Stimulated activated effector memory CD8-positive, alpha-beta T cell treated with anti-CD3 and anti-CD28 coated beads, Interleukin-12 subunit alpha, Interleukin-12 subunit beta, amount 100 ng/mL, for 72 hours (primary cell): ENCODE measurements around the gene PIK3AP1.
A peak's percentile ranks its signal among the peaks of the same experiment; 100 is the strongest.
"Not testable (repeated sequence)": the region's sequence is repeated elsewhere in the genome, so short reads cannot be mapped to it uniquely, and the experiment has no call there.

ENCODE experiments used
- ATAC-seq: fragments of 150-1000 bp; cut with Tn5 transposase; 2 replicates; pipeline ENCODE4 v1.10.0; 2021
- DNase-seq, 2 donors: peaks; one replicate each; pipeline ENCODE4 v3.0.0; 2021 to 2022; ENCODE audit warnings: low spot score in 2 of 2
- H3K27ac Mint-ChIP-seq: one replicate; pipeline ENCODE4 v1.8.0; 2022; ENCODE audit warnings: mild to moderate bottlenecking, mixed read lengths
- H3K36me3 Mint-ChIP-seq: one replicate; pipeline ENCODE4 v1.8.0; 2022; ENCODE audit warnings: mild to moderate bottlenecking, mixed read lengths
- H3K4me1 Mint-ChIP-seq: one replicate; pipeline ENCODE4 v1.8.0; 2022; ENCODE audit warnings: mixed read lengths
- H3K4me3 Mint-ChIP-seq: one replicate; pipeline ENCODE4 v1.8.0; 2022; ENCODE audit warnings: mild to moderate bottlenecking, mixed read lengths
- H3K9me3 Mint-ChIP-seq: one replicate; pipeline ENCODE4 v1.8.0; 2022; ENCODE audit warnings: mixed read lengths

The PIK3AP1 gene

GRCh38 chr10:96720422-96721206 is at the start of gene PIK3AP1:
Gene PIK3AP1 (minus strand): TSS chr10:96720514. CDS start chr10:96720394, 120 bp downstream.
- Mint-ChIP-seq H3K9me3 (no peaks in the 10 kb centered on the region), H3K4me3 (peak within 1 kb of the TSS; percentile 100), H3K36me3 (peaks cover 12% of the 10 kb centered on the region), H3K27ac (peak within 1 kb of the TSS; percentile 97), H3K4me1 (peaks cover 55% of the 10 kb centered on the region)
- ATAC-seq (peak; percentile 84), DNase-seq (peak; percentile 58 to 78)

DNA sequence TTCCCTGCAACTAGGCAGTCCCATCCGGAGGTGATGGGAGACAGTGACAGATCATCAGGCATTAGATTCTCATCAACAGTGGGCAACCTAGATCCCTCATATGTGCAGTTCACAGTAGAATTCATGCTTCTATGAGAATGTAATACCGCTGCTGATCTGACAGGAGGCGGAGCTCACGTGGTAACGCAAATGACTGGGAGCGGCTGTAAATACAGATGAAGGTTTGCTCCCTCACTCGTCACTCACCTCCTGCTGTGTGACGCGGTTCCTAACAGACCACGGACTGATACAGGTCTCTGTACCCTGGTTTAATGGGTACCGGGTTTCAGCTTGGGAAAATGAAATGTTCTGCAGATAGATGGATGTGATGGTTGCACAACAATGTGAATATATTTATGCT is 47.8 kb upstream of the PIK3AP1 start:
- H3K27ac Mint-ChIP-seq, result no peak overlapping the region
- DNase-seq (no peak), ATAC-seq (no peak)
- no peak overlapping the region for H3K4me3 Mint-ChIP-seq
- peaks cover 6% of the 10 kb centered on the region for H3K4me1 Mint-ChIP-seq
- H3K9me3 Mint-ChIP-seq, result no peaks in the 10 kb centered on the region
- H3K36me3 Mint-ChIP-seq, result no peaks in the 10 kb centered on the region

- H3K9me3 Mint-ChIP-seq, result no peaks in the 10 kb centered on the region
- H3K4me3 Mint-ChIP-seq, result no peak overlapping the region
- DNase-seq, result no peak
- no peak overlapping the region for H3K27ac Mint-ChIP-seq
- no peaks in the 10 kb centered on the region for H3K36me3 Mint-ChIP-seq
- no peak for ATAC-seq
- H3K4me1 Mint-ChIP-seq, result peaks cover 6% of the 10 kb centered on the region
Observed at GRCh38 chr10:96767611-96768010, 47.3 kb upstream of the PIK3AP1 start.

GRCh38 chr10:96765406-96766240 is 45.3 kb upstream of the PIK3AP1 start:
- DNase-seq (peak; percentile 71 to 89), ATAC-seq (peak; percentile 92)
- peak overlapping the region; percentile 71 for H3K27ac Mint-ChIP-seq
- H3K4me3 Mint-ChIP-seq, result no peak overlapping the region
- no peaks in the 10 kb centered on the region for H3K9me3 Mint-ChIP-seq
- H3K36me3 Mint-ChIP-seq, result no peaks in the 10 kb centered on the region
- H3K4me1 Mint-ChIP-seq, result peaks cover 6% of the 10 kb centered on the region

- H3K27ac Mint-ChIP-seq, result no peak overlapping the region
- no peak for ATAC-seq
Observed at GRCh38 chr10:96764425-96765060, 44.2 kb upstream of the PIK3AP1 start.

GRCh38 chr10:96758423-96758822 is 38.1 kb upstream of the PIK3AP1 start:
- H3K36me3 Mint-ChIP-seq, result no peaks in the 10 kb centered on the region
- DNase-seq (no peak), ATAC-seq (peak; percentile 73)
- no peak overlapping the region for H3K27ac Mint-ChIP-seq
- H3K9me3 Mint-ChIP-seq, result no peaks in the 10 kb centered on the region
- H3K4me3 Mint-ChIP-seq, result no peak overlapping the region
- peaks cover 19% of the 10 kb centered on the region for H3K4me1 Mint-ChIP-seq

More at GRCh38 chr10:96764425-96765060, 44.2 kb upstream of the PIK3AP1 start:
- Mint-ChIP-seq H3K4me3 (no peak overlapping the region), H3K4me1 (peaks cover 6% of the 10 kb centered on the region), H3K36me3 (no peaks in the 10 kb centered on the region), H3K9me3 (no peaks in the 10 kb centered on the region)
- no peak for DNase-seq

DNA sequence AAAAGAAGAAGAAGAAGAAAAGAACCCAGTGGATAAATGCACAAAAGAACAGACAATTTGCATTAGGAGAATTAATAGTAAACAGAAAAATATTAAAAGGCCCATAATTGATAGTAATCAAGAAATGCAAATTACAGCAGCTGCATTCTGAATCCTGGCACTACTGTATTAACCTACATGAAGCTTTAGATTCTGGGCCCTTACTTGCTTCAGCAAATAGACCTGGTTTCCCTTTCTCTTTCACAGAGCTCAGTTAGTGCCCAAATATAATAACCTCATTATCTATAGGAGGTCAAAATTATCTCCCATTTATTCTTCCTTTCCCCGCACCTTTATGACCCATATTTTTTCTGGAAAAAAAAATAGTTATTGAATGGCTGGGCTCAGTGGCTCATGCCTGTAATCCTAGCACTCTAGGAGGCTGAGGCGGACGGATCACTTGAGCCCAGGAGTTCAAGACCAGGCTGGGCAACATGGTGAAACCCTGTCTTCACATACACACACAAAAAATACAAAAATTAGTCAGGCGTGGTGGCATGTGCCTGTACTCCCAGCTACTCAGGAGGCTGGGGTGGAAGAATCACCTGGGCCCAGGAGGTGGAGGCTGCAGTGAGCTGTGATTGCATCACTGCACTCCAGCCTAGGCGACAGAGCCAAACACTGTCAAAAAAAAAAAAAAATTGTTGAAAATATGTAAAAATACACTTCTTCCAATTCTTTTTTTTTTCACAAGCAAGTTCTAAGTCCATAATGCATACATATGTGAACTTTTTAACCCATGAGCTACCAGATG is 36.0 kb upstream of the PIK3AP1 start:
- no peaks in the 10 kb centered on the region for H3K9me3 Mint-ChIP-seq
- H3K36me3 Mint-ChIP-seq, result no peaks in the 10 kb centered on the region
- H3K27ac Mint-ChIP-seq, result peak overlapping the region; percentile 48
- H3K4me3 Mint-ChIP-seq, result no peak overlapping the region
- H3K4me1 Mint-ChIP-seq, result peaks cover 19% of the 10 kb centered on the region
- no peak for DNase-seq
- no peak for ATAC-seq

DNA sequence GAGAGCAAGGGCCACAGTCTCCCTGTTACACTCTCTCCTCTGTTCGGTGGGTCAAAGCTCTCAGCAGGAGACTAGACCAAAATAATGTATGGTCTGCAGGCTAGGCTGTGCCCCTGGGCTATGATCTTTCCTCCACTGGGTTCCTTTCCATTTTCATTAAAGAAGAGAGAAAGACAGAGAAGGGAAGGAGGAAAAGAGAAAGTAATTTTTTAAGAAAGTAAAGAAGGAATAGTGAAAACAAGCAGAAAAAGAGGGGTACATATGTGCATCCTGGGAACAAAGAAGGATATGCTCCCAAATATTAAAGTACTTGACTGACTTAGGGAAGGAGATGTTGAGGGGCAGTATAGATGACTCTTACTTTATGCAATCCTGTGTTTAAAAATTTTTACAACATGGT is 33.6 kb upstream of the PIK3AP1 start:
- Mint-ChIP-seq H3K4me1 (peaks cover 19% of the 10 kb centered on the region), H3K9me3 (no peaks in the 10 kb centered on the region), H3K4me3 (no peak overlapping the region), H3K36me3 (no peaks in the 10 kb centered on the region), H3K27ac (no peak overlapping the region)
- ATAC-seq (no peak), DNase-seq (no peak)

- Mint-ChIP-seq H3K27ac (peak overlapping the region; percentile 30), H3K4me1 (peaks cover 17% of the 10 kb centered on the region), H3K9me3 (no peaks in the 10 kb centered on the region), H3K4me3 (no peak overlapping the region), H3K36me3 (no peaks in the 10 kb centered on the region)
- ATAC-seq (no peak), DNase-seq (no peak)
Observed at GRCh38 chr10:96752375-96752774, 32.1 kb upstream of the PIK3AP1 start.

DNA sequence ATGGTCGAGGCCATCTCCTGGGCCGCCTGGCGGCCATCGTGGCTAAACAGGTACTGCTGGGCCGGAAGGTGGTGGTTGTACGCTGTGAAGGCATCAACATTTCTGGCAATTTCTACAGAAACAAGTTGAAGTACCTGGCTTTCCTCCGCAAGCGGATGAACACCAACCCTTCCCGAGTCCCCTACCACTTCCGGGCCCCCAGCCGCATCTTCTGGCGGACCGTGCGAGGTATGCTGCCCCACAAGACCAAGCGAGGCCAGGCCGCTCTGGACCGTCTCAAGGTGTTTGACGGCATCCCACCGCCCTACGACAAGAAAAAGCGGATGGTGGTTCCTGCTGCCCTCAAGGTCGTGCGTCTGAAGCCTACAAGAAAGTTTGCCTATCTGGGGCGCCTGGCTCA is 30.0 kb upstream of the PIK3AP1 start:
- not testable (repeated sequence) for H3K27ac Mint-ChIP-seq, ATAC-seq

GRCh38 chr10:96747734-96748550 is 27.6 kb upstream of the PIK3AP1 start:
- ATAC-seq (peak; percentile 86), DNase-seq (no peak)
- H3K36me3 Mint-ChIP-seq, result no peaks in the 10 kb centered on the region
- H3K4me3 Mint-ChIP-seq, result no peak overlapping the region
- H3K27ac Mint-ChIP-seq, result no peak overlapping the region
- no peaks in the 10 kb centered on the region for H3K9me3 Mint-ChIP-seq
- peaks cover 24% of the 10 kb centered on the region for H3K4me1 Mint-ChIP-seq

More for the DNA sequence above, 30.0 kb upstream of the PIK3AP1 start:
- H3K36me3 Mint-ChIP-seq, H3K9me3 Mint-ChIP-seq, DNase-seq, H3K4me3 Mint-ChIP-seq: not testable (repeated sequence)
- peaks cover 14% of the 10 kb centered on the region for H3K4me1 Mint-ChIP-seq

GRCh38 chr10:96746503-96746902 is 26.2 kb upstream of the PIK3AP1 start:
- Mint-ChIP-seq H3K4me3 (no peak overlapping the region), H3K4me1 (peaks cover 24% of the 10 kb centered on the region), H3K27ac (no peak overlapping the region), H3K9me3 (no peaks in the 10 kb centered on the region), H3K36me3 (no peaks in the 10 kb centered on the region)
- DNase-seq (no peak), ATAC-seq (no peak)

DNA sequence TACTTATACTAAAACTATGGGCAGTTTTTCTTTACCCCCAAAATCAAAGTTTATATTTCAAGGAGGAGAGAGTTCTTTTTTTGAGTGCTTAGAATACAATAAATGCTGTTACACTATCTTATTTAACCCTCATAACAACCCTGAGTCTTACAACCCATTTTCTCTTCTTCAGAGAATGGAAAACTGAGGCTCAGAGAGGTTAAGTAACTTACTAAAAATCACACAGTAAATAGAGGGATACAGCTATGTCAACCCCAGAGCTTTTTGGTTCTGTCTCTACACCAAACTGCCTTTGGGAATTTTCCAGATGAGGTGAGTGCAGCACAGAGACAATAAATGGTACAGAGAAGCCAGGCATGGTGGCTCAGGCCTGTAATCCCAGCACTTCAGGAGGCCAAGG is 25.6 kb upstream of the PIK3AP1 start:
- Mint-ChIP-seq H3K36me3 (no peaks in the 10 kb centered on the region), H3K4me1 (peaks cover 24% of the 10 kb centered on the region), H3K4me3 (no peak overlapping the region), H3K9me3 (no peaks in the 10 kb centered on the region), H3K27ac (peak overlapping the region; percentile 6)
- ATAC-seq (no peak), DNase-seq (no peak)

DNA sequence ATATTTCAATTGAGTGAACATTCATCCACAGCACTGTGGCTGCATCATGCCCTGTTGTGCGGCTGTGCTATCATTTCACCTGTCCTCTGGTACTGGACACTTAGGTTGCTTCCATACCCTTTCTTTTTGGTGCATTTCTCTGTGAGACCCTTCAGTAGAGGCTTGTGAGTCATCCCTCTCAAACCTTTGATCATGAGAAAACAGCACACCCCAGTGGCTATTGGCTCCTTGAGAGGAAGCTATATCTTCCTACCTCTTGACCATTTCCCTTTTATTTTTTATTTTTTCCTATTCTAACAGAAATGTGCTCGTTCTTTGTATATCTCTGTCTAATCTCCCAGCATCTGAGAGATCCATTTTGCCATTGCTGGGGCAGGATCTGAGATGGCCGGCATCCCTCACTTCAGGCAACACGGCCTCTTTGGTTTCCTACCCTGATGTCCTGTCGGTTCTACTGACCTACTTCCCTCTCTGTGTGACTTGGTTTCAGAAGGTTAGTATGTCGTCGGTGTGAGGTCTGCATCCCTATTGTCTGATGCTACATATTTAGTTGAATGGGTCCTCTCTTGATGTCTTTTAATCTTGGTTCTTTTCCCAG is 23.8 kb upstream of the PIK3AP1 start:
- H3K4me1 Mint-ChIP-seq, result peaks cover 24% of the 10 kb centered on the region

More for the DNA sequence above, 23.8 kb upstream of the PIK3AP1 start:
- ATAC-seq (peak; percentile 70), DNase-seq (no peak)
- peak overlapping the region; percentile 75 for H3K27ac Mint-ChIP-seq
- H3K4me3 Mint-ChIP-seq, result peak overlapping the region; percentile 39
- H3K9me3 Mint-ChIP-seq, result no peaks in the 10 kb centered on the region
- H3K36me3 Mint-ChIP-seq, result no peaks in the 10 kb centered on the region
